Muscle of leg (tissue), 11 donors: ENCODE data around the gene CCT7. TPM values are rescaled to one million over a fixed set of nuclear protein-coding genes. Genes with fewer than 3 reads are reported as not detected.
A peak's percentile ranks its signal among the peaks of the same experiment; 100 is the strongest.

Experiments used
- DNase-seq: peaks from one replicate; pipeline ENCODE4 v3.0.0; 2013
- H3K27ac ChIP-seq: one replicate; pipeline ENCODE4 v1.5.1; 2013; ENCODE audit warnings: mild to moderate bottlenecking, low read length, control low read depth
- H3K27me3 ChIP-seq: one replicate; pipeline ENCODE4 v1.6.1; 2013; ENCODE audit warnings: low read length; ENCODE audit not compliant: control insufficient read depth, insufficient read depth
- H3K36me3 ChIP-seq: one replicate; pipeline ENCODE4 v1.6.1; 2013; ENCODE audit warnings: low read length; ENCODE audit not compliant: control insufficient read depth, insufficient read depth
- H3K4me1 ChIP-seq: one replicate; pipeline ENCODE4 v1.6.1; 2013; ENCODE audit warnings: low read length; ENCODE audit not compliant: control insufficient read depth, insufficient read depth
- H3K4me3 ChIP-seq: one replicate; pipeline ENCODE4 v1.5.1; 2013; ENCODE audit warnings: low read length, control low read depth
- H3K9me3 ChIP-seq: replicated peaks from 2 replicates; pipeline ENCODE4 v1.6.1; 2013; ENCODE audit warnings: low read depth, low read length; ENCODE audit not compliant: control insufficient read depth
- WGBS: methylation state at CpG from one replicate; pipeline ENCODE4 v1.1.5; 2013; ENCODE audit warnings: missing lambda C conversion rate; ENCODE audit not compliant: insufficient coverage; 5-methylcytosine and 5-hydroxymethylcytosine counted together
- polyA plus RNA-seq, 8 donors: library from polyadenylated mRNA; unstranded; fragments of 120-200 nt; gene quantifications; one replicate each; pipeline versions ENCODE4 v1.2.1 to v1.2.3, GENCODE V29; 2013; ENCODE audit warnings: inconsistent platforms in 1 of 8, low replicate concordance in 1 of 8; ENCODE audit not compliant: insufficient read length in 8 of 8, insufficient read depth in 1 of 8
- total RNA-seq: library from RNA; stranded (reverse); fragments of 120-200 nt; gene quantifications from one replicate; pipeline ENCODE4 v1.2.4, GENCODE V29; 2013

The CCT7 gene
- total and polyA plus RNA-seq, 9 donors = 166 to 211 (median 194) TPM

- peaks cover 2% of the 10 kb centered on the region for H3K9me3 ChIP-seq
- H3K36me3 ChIP-seq = no peaks in the 10 kb centered on the region
- peaks cover 57% of the 10 kb centered on the region for H3K27me3 ChIP-seq
- WGBS = no CpG with 5 or more reads among the region's 6 CpGs
- H3K27ac ChIP-seq = no peak overlapping the region
- H3K4me1 ChIP-seq = peaks cover 14% of the 10 kb centered on the region
- no peak overlapping the region for H3K4me3 ChIP-seq
- DNase-seq = no peak
Measured at GRCh38 chr2:73205611-73206010, 28.5 kb upstream of the CCT7 start.

DNA sequence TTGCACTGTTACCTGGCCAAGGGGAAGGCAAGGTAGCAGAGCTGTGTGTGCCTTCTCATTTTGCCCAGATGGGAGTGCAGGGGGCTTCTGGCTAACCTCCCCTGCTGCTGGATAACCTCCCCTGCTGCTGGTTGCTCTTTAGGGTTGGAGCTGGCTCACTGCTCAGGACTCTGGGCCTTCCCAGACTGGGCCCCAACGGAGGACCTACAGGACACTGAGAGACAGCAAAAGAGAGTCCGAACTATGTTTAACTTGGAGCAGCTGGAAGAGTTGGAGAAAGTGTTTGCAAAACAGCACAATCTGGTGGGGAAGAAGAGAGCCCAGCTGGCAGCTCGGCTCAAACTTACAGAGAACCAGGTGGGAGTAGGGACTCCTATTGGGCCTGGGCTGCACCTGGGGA lies 25.9 kb upstream of the CCT7 start:
- no peak overlapping the region for H3K27ac ChIP-seq
- 13% methylated on average over 2 of the region's 3 CpGs for WGBS
- no peaks in the 10 kb centered on the region for H3K36me3 ChIP-seq
- H3K9me3 ChIP-seq = no peaks in the 10 kb centered on the region
- no peak overlapping the region for H3K4me3 ChIP-seq
- H3K27me3 ChIP-seq = peaks cover 32% of the 10 kb centered on the region
- DNase-seq = no peak
- H3K4me1 ChIP-seq = peaks cover 6% of the 10 kb centered on the region

- DNase-seq = no peak
- Histone ChIP-seq H3K4me3 (no peak overlapping the region), H3K9me3 (no peaks in the 10 kb centered on the region), H3K27me3 (peaks cover 15% of the 10 kb centered on the region), H3K4me1 (peaks cover 11% of the 10 kb centered on the region), H3K36me3 (no peaks in the 10 kb centered on the region), H3K27ac (no peak overlapping the region)
- 86% methylated on average over 3 of the region's 4 CpGs for WGBS
Measured at GRCh38 chr2:73210019-73210418, 24.1 kb upstream of the CCT7 start.

DNA sequence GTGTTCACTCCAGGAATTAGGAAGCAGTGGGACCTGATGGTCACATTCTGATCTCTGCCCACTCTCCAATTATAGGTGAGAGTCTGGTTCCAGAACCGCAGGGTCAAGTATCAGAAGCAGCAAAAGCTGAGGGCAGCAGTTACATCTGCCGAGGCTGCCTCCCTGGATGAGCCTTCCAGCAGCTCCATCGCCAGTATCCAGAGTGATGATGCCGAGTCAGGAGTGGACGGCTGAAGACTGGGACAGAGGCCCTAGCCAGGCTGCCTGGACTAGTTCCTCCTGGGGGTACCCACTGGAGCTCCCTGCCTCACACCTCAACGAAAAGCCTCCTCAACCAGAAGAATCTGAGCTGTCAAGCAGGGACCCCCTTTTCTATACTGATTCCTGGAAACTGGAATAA lies 23.4 kb upstream of the CCT7 start:
- DNase-seq = no peak
- WGBS = 84% methylated on average over 4 of the region's 6 CpGs
- H3K4me3 ChIP-seq = no peak overlapping the region
- peaks cover 8% of the 10 kb centered on the region for H3K27me3 ChIP-seq
- H3K36me3 ChIP-seq = no peaks in the 10 kb centered on the region
- H3K4me1 ChIP-seq = peaks cover 11% of the 10 kb centered on the region
- no peak overlapping the region for H3K27ac ChIP-seq
- no peaks in the 10 kb centered on the region for H3K9me3 ChIP-seq

DNA sequence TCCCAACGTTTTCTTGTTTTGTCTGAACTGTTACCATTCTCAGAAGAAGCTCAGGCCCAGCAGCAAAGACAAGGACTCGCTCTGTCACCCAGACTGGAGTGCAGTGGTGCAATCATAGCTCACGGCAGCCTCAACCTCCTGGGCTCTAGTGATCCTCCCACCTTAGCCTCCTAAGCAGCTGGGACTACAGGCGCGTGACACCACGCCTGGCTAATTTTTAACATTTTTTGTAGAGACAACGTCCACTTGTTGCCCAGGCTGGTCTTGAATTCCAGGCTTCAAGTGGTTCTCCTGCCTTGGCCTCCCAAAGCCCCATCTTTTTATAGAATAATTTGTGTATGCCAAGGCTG lies 22.0 kb upstream of the CCT7 start:
- Histone ChIP-seq H3K9me3 (no peaks in the 10 kb centered on the region), H3K27ac (no peak overlapping the region), H3K36me3 (no peaks in the 10 kb centered on the region), H3K4me1 (peaks cover 11% of the 10 kb centered on the region), H3K4me3 (no peak overlapping the region), H3K27me3 (peaks cover 1% of the 10 kb centered on the region)
- 79% methylated on average over 3 of the region's 7 CpGs for WGBS
- no peak for DNase-seq

- H3K36me3 ChIP-seq = no peaks in the 10 kb centered on the region
Measured at GRCh38 chr2:73212448-73213176, 21.5 kb upstream of the CCT7 start.

DNA sequence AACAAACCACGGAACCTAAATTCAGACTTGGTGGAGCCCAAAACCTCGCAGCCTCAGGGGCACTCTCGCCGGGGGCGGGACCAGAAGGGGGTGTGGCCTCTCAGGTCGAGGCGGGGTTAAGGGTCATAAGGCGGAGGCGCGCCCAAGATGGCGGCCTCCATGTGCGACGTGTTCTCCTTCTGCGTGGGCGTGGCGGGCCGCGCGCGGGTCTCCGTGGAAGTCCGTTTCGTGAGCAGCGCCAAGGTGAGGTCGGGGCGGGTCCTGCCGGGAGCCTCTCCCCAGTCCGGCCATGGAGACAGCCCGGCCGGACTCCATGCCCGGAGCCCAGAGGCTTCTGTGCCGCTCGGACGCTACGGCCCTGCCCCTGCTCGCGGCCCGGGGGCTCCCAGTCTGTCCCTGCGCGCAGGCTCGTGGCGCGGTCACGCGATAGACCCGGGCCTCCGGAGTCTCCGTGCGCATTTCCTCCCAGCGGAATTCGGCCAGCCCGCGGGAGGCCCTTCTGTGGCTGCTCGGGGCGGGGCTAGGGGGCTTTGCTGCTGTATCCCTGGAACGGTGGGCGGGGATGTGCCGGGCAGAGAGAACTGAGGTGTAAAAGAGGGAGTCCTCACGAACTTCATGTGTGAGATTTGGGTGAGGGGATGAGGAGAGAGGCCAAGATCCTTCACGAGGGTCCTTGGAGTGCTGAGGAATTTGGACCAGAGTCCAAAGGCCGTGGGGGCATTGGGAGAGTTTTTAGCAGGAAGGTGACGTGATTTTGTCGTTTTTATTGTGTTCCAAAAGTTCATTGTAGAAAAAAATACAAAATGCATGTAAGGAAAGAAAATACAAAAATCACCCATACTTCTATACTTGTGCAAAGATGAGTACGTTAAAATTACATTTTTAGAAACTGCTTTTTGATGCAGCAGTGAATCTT lies 19.7 kb upstream of the CCT7 start, which contains the start of gene SMYD5:
TSS of gene SMYD5 (plus strand) at position 126 of the 916 bp plus-strand sequence. CDS start at position 148, 22 bp downstream.
- H3K4me1 ChIP-seq = peaks cover 11% of the 10 kb centered on the region
- H3K36me3 ChIP-seq = peaks cover 4% of the 10 kb centered on the region
- DNase-seq = peak; percentile 87
- H3K9me3 ChIP-seq = no peaks in the 10 kb centered on the region
- WGBS = under 1% methylated on average over 60 of the region's 64 CpGs
- H3K27me3 ChIP-seq = no peaks in the 10 kb centered on the region
- peak within 1 kb of the TSS; percentile 74 for H3K27ac ChIP-seq
- peak within 1 kb of the TSS; percentile 82 for H3K4me3 ChIP-seq

More at GRCh38 chr2:73212448-73213176, 21.5 kb upstream of the CCT7 start:
- WGBS = 69% methylated on average over 12 of the region's 20 CpGs
- peak; percentile 67 for DNase-seq
- Histone ChIP-seq H3K27me3 (no peaks in the 10 kb centered on the region), H3K4me1 (peaks cover 11% of the 10 kb centered on the region), H3K4me3 (no peak overlapping the region), H3K9me3 (no peaks in the 10 kb centered on the region), H3K27ac (no peak overlapping the region)

DNA sequence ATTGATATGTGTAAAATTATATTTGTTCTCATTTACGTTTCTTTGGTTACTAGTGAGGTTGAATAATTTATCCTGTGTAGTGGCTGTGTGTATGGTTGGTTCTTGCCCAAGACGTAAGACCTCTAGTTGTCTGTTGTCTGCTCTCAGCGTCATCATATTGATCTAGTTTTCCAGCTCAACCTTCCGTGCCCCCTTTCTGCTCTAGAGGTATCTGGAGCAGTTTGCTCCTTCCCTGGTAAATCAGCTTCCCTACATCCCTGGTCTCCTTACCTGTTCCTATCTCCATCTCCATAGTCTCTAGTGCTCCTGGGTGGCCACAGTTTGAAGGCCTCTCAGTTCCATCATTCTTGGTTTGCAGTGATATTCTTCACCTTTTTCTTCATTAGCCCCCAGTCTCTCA lies 18.9 kb upstream of the CCT7 start:
- Histone ChIP-seq H3K36me3 (peaks cover 11% of the 10 kb centered on the region), H3K27me3 (no peaks in the 10 kb centered on the region), H3K4me3 (no peak overlapping the region), H3K27ac (no peak overlapping the region), H3K4me1 (peaks cover 11% of the 10 kb centered on the region), H3K9me3 (no peaks in the 10 kb centered on the region)
- WGBS = 71% methylated on average over 1 of the region's 4 CpGs
- no peak for DNase-seq

DNA sequence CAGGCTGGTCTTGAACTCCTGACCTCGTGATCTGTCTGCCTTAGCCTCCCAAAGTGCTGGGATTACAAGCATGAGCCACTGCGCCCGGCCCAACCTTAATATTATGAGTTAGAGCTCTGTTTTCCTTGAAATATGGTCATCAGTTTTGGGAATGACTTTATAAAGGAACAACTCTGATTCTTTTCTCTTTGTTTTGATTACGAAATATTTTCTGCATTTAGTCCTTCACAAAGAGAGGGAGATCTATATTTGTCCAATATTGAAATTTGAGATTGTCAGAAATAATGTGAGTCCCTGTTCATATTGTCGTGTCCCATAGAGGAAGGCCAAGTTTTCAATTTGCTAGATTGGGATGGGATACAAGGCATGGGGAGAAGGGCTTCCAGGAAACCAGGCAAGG lies 16.9 kb upstream of the CCT7 start:
- no peak overlapping the region for H3K27ac ChIP-seq
- H3K27me3 ChIP-seq = no peaks in the 10 kb centered on the region
- no peak for DNase-seq
- H3K4me1 ChIP-seq = peaks cover 11% of the 10 kb centered on the region
- no peak overlapping the region for H3K4me3 ChIP-seq
- WGBS = 88% methylated on average over 1 of the region's 5 CpGs
- peaks cover 28% of the 10 kb centered on the region for H3K36me3 ChIP-seq
- no peaks in the 10 kb centered on the region for H3K9me3 ChIP-seq

GRCh38 chr2:73217826-73218225 lies 16.3 kb upstream of the CCT7 start:
- Histone ChIP-seq H3K27ac (no peak overlapping the region), H3K4me1 (peaks cover 6% of the 10 kb centered on the region), H3K36me3 (peaks cover 33% of the 10 kb centered on the region), H3K4me3 (no peak overlapping the region), H3K27me3 (no peaks in the 10 kb centered on the region), H3K9me3 (no peaks in the 10 kb centered on the region)
- DNase-seq = no peak
- no CpG with 5 or more reads among the region's 2 CpGs for WGBS
